ENCODE results near the gene CRNKL1.
"Not testable (repeated sequence)": the region's sequence is repeated elsewhere in the genome, so short reads cannot be mapped to it uniquely, and the experiment has no call there.

CRNKL1 gene

GRCh38 chr20:20023395-20023794 is 28.9 kb downstream of the CRNKL1 start:
- H3K4me1 Mint-ChIP-seq = peaks cover 53% of the 10 kb centered on the region
- no peaks in the 10 kb centered on the region for H3K9me3 Mint-ChIP-seq
- peak overlapping the region in 1 of 2 donors; percentile 42 for H3K27ac Mint-ChIP-seq
- H3K4me3 Mint-ChIP-seq = no peak overlapping the region
- no peak for DNase-seq
- no peak for ATAC-seq
- no peaks in the 10 kb centered on the region for H3K27me3 Mint-ChIP-seq

GRCh38 chr20:20022498-20022897 is 29.8 kb downstream of the CRNKL1 start:
- peak; percentile 57 for ATAC-seq
- peak overlapping the region in 1 of 2 donors; percentile 17 for H3K27ac Mint-ChIP-seq
- H3K4me3 Mint-ChIP-seq = no peak overlapping the region
- H3K4me1 Mint-ChIP-seq = peaks cover 59% of the 10 kb centered on the region
- no peak for DNase-seq
- no peaks in the 10 kb centered on the region for H3K9me3 Mint-ChIP-seq
- no peaks in the 10 kb centered on the region for H3K27me3 Mint-ChIP-seq

DNA sequence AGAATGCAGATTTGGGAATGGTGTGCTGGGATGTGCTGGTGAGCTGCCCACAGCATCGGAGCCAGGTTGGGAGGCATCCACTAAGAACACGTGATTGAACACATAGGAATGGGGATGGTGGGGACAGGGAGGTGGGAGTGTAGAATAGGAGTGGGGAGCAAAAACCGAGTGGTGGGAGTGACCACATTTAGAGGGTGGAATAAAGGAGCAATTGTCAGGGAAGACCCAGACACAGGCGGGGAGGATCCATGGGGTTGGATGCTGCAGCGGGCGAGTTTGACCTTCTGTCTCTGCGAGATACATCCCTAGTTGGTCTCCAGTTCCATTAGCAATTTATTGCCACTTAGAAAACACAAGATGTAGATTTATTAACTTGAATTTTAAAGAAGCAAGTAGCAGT is 30.4 kb downstream of the CRNKL1 start:
- Mint-ChIP-seq H3K4me3 (peak overlapping the region; percentile 45 to 58), H3K9me3 (no peaks in the 10 kb centered on the region), H3K27ac (peak overlapping the region; percentile 50), H3K4me1 (peaks cover 62% of the 10 kb centered on the region), H3K27me3 (no peaks in the 10 kb centered on the region)
- ATAC-seq = no peak
- DNase-seq = no peak

GRCh38 chr20:20020908-20021307 is 31.4 kb downstream of the CRNKL1 start:
- Mint-ChIP-seq H3K4me1 (peaks cover 66% of the 10 kb centered on the region), H3K9me3 (no peaks in the 10 kb centered on the region), H3K27me3 (no peaks in the 10 kb centered on the region), H3K27ac (peak overlapping the region; percentile 92 to 94), H3K4me3 (peak overlapping the region; percentile 82 to 97)
- no peak for DNase-seq
- no peak for ATAC-seq

DNA sequence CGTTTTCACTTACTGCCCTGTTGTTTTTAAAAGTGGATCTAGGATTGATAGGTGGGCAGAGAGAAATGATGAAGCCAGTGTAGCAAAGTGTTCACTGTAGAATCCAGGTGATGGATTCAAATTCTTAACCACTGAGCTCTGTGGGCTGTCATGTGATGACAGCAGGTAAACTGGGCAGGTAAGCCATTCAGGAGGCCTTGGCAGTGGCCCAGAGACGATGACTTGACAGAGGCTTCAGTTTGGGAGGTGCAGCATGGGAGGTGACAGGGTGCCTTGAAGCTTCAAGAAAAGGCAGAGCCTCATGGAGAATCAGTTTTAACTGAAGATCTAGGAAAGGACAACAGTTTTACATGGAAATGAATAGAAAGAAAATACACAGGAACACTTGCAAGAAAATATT is 33.1 kb downstream of the CRNKL1 start:
- ATAC-seq (no peak), DNase-seq (no peak)
- H3K9me3 Mint-ChIP-seq = no peaks in the 10 kb centered on the region
- H3K4me1 Mint-ChIP-seq = peaks cover 67% of the 10 kb centered on the region
- H3K4me3 Mint-ChIP-seq = peak overlapping the region; percentile 96 to 97
- H3K27ac Mint-ChIP-seq = peak overlapping the region; percentile 54 to 92
- H3K27me3 Mint-ChIP-seq = no peaks in the 10 kb centered on the region

- no peaks in the 10 kb centered on the region for H3K9me3 Mint-ChIP-seq
- no peaks in the 10 kb centered on the region for H3K27me3 Mint-ChIP-seq
- DNase-seq (no peak), ATAC-seq (no peak)
- peak overlapping the region; percentile 88 to 95 for H3K27ac Mint-ChIP-seq
- H3K4me1 Mint-ChIP-seq = peaks cover 65% of the 10 kb centered on the region
- H3K4me3 Mint-ChIP-seq = peak overlapping the region; percentile 96 to 97
Measured at GRCh38 chr20:20018366-20018765, 33.9 kb downstream of the CRNKL1 start.

DNA sequence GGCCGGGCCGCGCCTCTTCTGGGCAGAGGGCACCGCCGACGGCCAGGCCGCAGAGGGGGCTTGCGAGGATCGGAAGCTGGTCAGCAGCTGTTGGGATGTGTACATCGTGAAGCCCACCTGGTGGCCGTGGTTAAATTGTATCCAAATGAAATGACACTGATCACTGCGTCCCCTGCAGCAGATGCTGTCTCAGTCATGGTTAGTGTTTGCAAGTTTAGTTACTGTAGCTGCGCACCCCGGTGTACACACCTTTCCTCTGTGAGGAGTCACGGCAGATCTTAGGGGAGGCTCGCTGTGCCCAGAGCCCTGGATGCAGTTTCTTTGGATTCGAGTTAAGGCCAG is 34.5 kb downstream of the CRNKL1 start:
- Mint-ChIP-seq H3K4me1 (peaks cover 63% of the 10 kb centered on the region), H3K4me3 (peak overlapping the region; percentile 96 to 97), H3K27me3 (no peaks in the 10 kb centered on the region), H3K9me3 (no peaks in the 10 kb centered on the region), H3K27ac (peak overlapping the region; percentile 89 to 95)
- ATAC-seq = peak; percentile 35
- DNase-seq = peak; percentile 10 to 20

DNA sequence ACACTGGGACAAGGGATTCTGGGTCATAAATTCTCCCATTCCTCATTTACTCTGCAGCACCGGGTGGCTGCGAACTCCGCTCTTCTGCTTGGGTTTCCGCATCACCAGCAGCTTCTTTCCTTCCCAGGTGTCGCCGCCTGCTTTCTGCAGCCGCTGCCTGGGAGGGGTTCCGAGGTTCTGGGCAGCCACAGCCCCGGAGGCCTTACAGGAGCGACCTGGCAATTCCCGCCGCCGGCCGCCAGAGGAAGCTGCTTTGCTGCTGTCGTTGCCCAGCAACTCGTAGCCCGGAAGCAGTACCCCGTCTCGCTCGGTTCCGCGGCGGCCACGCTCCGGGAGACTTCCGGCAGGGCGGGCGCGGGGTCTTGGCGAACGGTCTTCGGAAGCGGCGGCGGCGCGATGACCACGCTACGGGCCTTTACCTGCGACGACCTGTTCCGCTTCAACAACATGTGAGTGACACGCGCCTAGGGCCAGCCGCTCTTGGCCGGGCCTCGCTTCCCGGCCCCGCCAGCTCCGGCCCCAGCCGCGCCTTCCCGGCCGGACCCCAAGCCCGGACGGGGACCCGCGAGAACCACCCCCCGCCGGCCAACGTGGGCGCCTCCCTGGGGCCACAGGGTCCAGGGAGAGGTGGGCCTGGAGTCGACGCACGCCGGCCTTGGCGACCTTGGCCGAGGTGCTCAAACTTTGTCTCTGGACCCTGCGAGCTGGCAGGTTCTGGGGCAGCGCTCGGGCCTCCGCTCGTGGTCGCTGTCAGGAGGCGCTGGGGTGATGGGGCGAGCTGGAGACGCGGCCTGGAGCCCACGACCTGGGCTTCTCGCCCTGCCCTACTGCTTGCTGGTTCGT is 35.0 kb downstream of the CRNKL1 start, which contains the start of gene NAA20:
NAA20 (plus strand) TSS at position 362 of the 843 bp plus-strand sequence; CDS start at position 397, 35 bp downstream.
- Mint-ChIP-seq H3K27me3 (no peaks in the 10 kb centered on the region), H3K4me3 (peak within 1 kb of the TSS; percentile 96 to 97), H3K4me1 (peaks cover 57% of the 10 kb centered on the region), H3K9me3 (no peaks in the 10 kb centered on the region), H3K27ac (peak within 1 kb of the TSS; percentile 94 to 95)
- peak; percentile 99 for ATAC-seq
- peak; percentile 88 to 93 for DNase-seq

DNA sequence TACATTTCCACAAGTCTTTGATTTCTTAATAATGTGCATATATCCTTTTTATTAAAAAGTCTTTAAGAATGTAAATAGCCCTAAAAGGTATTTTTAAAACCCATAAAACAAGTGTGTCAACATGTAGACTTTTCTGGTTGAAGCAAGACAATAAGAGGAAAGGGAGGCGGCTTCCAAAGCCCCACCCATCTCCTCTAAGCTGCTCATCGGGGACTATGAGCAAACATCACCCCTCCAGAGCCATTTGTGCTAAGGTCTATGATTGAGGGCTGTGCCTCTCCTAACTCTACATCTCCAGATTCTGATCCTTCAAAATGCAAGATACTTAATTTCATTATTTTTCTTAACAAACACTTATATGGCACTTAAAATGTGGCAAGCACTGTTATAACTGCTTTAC is 37.6 kb downstream of the CRNKL1 start:
- DNase-seq (no peak), ATAC-seq (no peak)
- H3K27ac Mint-ChIP-seq = peak overlapping the region in 1 of 2 donors; percentile 59
- peaks cover 6% of the 10 kb centered on the region for H3K27me3 Mint-ChIP-seq
- no peaks in the 10 kb centered on the region for H3K9me3 Mint-ChIP-seq
- peaks cover 32% of the 10 kb centered on the region for H3K4me1 Mint-ChIP-seq
- H3K4me3 Mint-ChIP-seq = no peak overlapping the region

- Mint-ChIP-seq H3K4me1 (peaks cover 13% of the 10 kb centered on the region), H3K9me3 (no peaks in the 10 kb centered on the region), H3K4me3 (no peak overlapping the region), H3K27me3 (peaks cover 9% of the 10 kb centered on the region), H3K27ac (peak overlapping the region in 1 of 2 donors; percentile 15)
- DNase-seq = no peak
- ATAC-seq = no peak
Measured at GRCh38 chr20:20012541-20012940, 39.7 kb downstream of the CRNKL1 start.

GRCh38 chr20:20010639-20011500 is 41.4 kb downstream of the CRNKL1 start:
- H3K9me3 Mint-ChIP-seq = no peaks in the 10 kb centered on the region
- no peak for ATAC-seq

GRCh38 chr20:20009784-20010253 is 42.4 kb downstream of the CRNKL1 start:
- Mint-ChIP-seq H3K27me3 (peaks cover 9% of the 10 kb centered on the region), H3K4me1 (peaks cover 5% of the 10 kb centered on the region), H3K27ac (no peak overlapping the region), H3K4me3 (no peak overlapping the region), H3K9me3 (no peaks in the 10 kb centered on the region)
- DNase-seq = no peak
- ATAC-seq = no peak

More at GRCh38 chr20:20010639-20011500, 41.4 kb downstream of the CRNKL1 start:
- peak overlapping the region in 1 of 2 donors; percentile 4 for H3K27ac Mint-ChIP-seq
- DNase-seq = no peak
- H3K4me3 Mint-ChIP-seq = no peak overlapping the region
- peaks cover 6% of the 10 kb centered on the region for H3K4me1 Mint-ChIP-seq
- H3K27me3 Mint-ChIP-seq = peaks cover 9% of the 10 kb centered on the region

DNA sequence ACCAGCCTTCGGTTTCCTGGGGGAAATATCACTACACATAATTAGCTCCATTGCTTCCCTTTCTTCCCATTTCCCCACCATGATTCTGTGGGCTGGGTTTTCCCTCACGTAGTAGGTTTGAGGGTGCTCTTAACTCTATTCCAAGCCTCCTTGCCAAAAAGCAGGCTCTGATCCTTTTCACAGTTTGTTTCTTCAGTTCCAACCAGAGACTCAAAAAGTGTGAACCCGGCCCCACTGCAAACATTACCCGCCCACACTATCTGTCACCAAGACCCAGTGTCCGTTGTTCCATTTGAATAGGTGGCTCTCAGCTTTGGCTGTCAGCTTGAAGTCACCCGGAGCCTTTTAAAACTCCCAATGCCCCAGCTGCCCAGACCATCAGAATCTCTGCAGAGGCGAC is 46.9 kb downstream of the CRNKL1 start:
- ATAC-seq = no peak
- no peaks in the 10 kb centered on the region for H3K9me3 Mint-ChIP-seq
- no peak for DNase-seq
- peaks cover 35% of the 10 kb centered on the region for H3K27me3 Mint-ChIP-seq
- peaks cover 26% of the 10 kb centered on the region for H3K4me1 Mint-ChIP-seq
- H3K4me3 Mint-ChIP-seq = no peak overlapping the region
- H3K27ac Mint-ChIP-seq = no peak overlapping the region

- ATAC-seq, DNase-seq, H3K9me3 Mint-ChIP-seq: not testable (repeated sequence)
- peaks cover 34% of the 10 kb centered on the region for H3K27me3 Mint-ChIP-seq
- peaks cover 33% of the 10 kb centered on the region for H3K4me1 Mint-ChIP-seq
- H3K4me3 Mint-ChIP-seq = peak overlapping the region; percentile 76
- H3K27ac Mint-ChIP-seq = peak overlapping the region; percentile 10 to 23
Measured at GRCh38 chr20:20003955-20004322, 48.3 kb downstream of the CRNKL1 start.

DNA sequence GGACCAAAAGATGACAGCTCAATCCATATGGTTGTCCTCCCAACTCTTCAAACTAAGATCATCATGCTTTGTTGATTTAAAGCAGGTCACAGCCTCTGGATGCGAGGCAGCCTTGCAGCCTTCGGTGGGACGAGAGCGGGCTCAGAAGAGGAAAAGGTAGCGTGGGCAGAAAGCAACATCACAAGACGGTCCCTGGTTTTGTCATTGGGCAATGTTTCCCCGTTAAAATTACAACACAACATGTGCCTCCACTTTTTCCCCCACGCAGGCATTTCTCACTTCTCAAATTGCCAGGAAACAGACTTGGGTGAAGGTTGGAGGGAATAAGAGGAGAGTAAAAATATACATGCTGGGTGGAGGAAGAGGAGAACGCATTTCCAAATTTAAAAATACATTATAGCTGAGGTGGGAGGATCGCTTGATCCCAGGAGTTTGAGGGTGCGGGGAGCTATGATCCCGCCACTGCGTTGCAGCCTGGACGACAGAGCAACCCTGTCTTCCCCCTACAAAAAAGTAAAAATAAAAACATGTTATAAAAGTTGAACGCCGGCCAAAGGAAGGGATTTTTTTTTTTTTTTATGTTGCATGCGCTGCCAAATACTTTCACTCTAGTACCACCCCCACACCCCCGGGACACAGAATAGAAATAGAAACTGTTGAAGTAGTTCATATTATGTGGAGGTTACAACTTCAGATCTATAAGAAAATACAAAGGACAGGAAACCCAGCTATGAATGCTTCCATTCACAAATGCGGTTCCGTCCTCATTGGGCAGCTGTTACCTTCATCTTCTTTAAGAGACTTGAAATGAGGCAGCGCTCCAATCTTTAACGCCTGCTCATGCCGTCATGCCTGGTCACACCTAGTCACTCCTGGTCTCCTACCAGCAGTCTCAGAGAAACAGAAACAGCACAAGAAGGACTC is 49.0 kb downstream of the CRNKL1 start:
- H3K4me3 Mint-ChIP-seq = peak overlapping the region; percentile 76
- H3K9me3 Mint-ChIP-seq = no peaks in the 10 kb centered on the region
- ATAC-seq = peak; percentile 90
- peaks cover 39% of the 10 kb centered on the region for H3K27me3 Mint-ChIP-seq
- H3K4me1 Mint-ChIP-seq = peaks cover 33% of the 10 kb centered on the region
- H3K27ac Mint-ChIP-seq = peak overlapping the region; percentile 10 to 35
- peak; percentile 25 to 36 for DNase-seq
